Measurements from ENCODE around the gene RAB3B. TPM values are rescaled to one million over a fixed set of nuclear protein-coding genes. Genes with fewer than 3 reads are reported as not detected.
"Not testable (repeated sequence)": the region's sequence is repeated elsewhere in the genome, so short reads cannot be mapped to it uniquely, and the experiment has no call there.

Gene RAB3B, protein sequence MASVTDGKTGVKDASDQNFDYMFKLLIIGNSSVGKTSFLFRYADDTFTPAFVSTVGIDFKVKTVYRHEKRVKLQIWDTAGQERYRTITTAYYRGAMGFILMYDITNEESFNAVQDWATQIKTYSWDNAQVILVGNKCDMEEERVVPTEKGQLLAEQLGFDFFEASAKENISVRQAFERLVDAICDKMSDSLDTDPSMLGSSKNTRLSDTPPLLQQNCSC
- 2.1 and 4.0 TPM in 2 replicates for total RNA-seq

DNA sequence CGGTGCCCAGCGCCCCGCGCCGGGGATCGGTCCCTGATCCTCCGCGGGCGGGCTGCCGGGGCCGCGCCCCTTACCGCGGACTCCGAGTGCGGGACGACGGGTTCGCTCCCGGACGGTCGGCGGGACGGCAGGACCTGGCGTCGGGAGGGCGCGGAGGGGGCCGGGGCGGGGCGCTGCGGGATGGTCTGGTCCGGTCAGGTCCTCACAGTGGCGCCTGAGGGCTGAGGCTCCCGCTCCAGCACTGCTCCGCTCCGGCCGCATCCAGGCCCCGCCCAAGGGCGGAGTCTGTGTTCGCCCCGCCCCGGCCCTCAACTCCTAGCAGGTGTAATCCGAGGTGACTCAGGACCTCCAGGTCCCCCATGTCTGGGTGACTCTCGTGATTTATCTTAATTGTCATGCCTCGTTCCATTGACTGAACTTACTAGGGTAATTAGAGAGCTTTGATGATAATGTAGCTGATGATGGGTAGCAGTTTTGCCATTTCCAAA, at the start of gene RAB3B:
Gene RAB3B (minus strand): TSS at position 223 of the 488 bp plus-strand sequence. CDS start 13,583 bp downstream, outside the sequence.
- peak; percentile 7 to 74 for DNase-seq (ENCODE audit: low read depth in 2 of 2)

DNA sequence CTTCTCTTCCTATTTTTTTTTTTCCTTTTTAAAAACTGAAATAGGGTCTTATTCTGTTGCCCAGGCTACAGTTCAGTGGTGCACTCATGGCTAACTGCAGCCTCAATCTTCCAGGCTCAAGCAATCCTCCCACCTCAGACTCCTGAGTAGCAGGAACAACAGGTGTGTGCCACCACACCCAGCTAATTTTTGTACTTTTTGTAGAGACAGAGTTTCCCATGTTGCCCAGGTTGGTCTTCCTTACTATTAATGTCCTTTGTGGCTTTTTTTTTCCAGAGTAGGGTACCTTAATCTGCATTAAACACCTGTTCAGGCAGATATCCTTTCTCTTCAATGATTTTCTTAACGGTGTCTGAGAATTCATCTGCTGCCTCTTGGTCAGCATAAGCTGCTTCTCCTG, 47.4 kb upstream of the RAB3B start:
- no peak for DNase-seq (ENCODE audit: low read depth in 2 of 2)

DNA sequence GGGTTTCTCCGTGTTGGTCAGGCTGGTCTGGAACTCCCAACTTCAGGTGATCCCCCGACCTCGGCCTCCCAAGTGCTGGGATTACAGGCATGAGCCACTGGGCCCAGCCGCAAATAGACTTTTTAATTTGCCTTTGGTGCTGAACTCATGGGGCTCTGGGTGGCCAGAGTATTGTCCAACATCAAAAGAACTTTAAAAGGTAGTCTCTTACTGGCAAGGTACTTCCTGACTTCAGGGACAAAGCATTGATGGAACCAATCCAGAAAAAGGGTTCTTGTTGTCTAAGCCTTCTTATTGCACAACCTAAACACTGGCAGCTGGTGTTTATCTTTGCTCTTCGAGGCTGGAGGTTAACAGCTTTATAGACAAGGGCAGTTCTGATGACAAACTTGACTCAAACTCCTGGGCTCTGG, 46.9 kb upstream of the RAB3B start:
- DNase-seq (ENCODE audit: low read depth in 2 of 2), result no peak

DNA sequence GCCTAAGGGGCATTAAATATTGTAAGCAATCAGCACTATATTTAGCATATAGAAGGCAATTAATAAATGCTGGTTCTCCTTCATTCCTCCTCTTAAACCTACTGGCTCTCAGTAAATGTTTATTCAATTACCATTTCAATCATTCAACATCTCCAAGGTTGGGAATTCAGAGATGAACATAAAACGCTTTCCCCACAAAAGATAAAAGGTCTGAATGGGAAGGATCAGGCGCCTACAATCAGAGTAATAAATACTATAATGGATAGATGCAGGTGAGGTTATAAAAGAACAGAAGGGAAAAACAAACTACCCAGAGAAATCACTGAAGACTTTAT, 43.5 kb upstream of the RAB3B start:
- no peak for DNase-seq (ENCODE audit: low read depth in 2 of 2)

DNA sequence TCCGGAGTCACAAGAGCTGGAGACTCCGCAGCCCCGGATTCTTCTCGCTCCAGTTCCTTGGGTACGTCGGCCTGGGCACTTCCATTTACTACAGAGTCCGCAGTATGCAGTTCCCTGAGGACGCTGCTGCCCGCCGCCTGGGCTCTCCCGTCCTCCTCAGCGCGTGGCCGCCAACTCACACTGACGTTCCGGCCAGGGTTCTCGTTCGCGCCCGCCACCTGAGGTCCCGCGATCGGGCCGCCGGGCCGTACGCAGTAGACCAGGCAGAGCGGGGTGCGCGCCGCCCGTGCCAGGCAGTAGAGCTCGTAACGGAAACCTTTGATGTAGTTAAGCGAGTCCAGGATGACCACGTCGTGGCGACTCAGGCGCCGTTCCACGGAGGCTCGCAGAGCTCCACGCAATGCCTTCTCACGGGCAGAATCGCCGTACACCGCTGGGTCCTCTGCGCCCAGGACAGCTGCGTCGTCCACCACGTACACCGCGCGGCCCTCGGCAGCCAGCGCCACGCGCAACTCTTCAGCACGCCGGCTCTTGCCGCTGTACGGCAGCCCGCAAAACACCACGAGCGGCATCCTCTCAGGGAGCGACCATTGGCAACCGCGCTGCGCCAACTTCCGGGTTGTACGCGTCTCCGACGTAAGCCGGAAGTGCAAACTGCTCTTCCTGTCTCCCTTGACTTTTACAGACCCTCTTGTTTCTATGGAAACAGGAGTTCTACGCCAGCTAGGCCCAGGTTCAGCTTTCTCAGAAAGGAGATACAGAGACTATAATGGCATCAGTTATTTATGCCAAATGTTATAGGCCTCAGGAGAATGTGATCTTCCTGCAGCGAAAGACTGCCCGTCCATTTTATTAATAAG, 42.9 kb upstream of the RAB3B start, which contains the start of gene KTI12:
Gene KTI12 (minus strand): TSS at position 621 of the 860 bp plus-strand sequence. CDS start 49 bp downstream, at position 572.
- DNase-seq (ENCODE audit: low read depth in 2 of 2), result peak; percentile 93

DNA sequence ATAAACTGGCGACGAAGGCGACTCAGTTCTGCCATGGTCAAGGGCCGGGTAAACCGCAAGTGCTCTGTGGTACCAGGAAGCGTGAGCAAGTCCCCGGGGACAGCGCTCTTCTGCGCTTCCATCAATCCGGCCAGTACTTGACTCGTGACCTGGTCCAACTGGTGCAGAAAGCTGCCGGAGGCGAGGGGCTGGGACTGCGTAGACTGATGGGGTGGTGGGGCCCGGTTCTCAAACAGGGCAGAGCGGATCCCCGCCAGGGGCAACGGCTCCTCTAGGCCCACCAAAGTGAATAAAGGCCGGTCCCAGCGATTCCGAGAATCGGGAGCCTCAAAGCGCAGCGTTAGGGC, 42.3 kb upstream of the RAB3B start:
- peak in 1 of 2 donors; percentile 70 for DNase-seq (ENCODE audit: low read depth in 2 of 2)

DNA sequence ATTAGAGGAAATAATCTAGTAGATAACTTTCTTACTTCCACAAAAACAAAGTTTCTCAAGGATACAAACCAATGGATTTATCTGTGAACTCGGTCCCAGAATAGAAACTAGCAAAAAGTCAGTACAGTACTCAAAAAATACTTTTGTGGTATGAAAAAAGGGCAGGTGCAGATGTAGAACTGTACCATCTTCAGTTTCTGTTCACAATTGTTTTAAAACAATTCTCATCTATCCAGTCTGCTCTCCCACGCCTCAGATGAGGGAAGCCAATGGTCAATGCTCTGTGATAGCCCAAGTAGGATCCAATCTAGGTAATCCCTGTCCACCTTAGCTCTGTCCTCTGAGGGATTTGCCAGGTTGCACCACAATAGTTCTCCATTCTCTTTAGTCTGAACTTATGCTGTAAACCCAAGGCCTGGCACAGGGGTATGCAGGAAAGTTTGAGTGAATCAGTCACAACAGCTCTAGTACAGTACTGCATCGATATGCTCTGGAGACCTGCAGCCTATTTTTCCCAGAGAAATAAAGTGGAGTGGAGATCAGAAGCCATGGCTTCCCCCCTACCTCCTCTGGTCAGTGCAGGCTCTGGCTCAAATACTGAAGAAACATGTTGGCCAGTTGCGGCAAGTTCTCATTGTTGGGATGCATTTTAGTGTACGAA, 41.8 kb upstream of the RAB3B start:
- no peak for DNase-seq (ENCODE audit: low read depth in 2 of 2)

DNA sequence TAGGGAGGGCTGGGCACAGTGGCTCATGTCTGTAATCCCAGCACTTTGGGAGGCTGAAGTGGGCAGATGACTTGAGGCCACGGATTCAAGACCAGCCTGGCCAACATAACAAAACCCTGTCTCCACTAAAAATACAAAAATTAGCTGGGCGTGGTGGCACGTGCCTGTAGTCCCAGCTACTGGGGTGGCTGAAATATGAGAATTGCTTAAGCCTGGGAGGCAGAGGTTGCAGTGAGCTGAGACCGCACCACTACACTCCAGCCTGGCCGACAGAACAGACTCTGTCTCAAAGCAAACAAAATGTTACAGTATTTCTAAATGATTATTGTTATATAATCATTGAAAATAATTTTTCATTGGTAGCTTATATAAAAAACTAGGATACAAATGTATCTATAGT, 38.3 kb upstream of the RAB3B start:
- not testable (repeated sequence) for DNase-seq (ENCODE audit: low read depth in 2 of 2)

DNA sequence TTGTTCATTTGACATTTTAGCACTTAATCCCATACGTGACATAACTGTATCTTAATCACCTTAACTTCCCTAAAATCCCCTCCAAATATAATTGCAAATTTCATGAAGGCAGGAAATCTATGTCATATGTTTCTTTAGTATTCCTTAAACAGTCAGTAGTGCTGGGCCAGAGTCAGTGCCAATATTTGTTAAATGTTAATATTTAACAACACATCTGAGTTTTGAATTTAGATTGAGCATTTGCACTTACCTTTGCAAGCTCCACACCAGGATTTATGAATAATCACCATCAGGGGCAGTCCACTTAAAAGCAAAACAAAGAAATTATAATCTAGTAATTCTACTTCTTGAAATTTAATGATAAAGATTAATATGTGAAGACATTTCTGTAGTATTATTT, 37.8 kb upstream of the RAB3B start:
- DNase-seq (ENCODE audit: low read depth in 2 of 2), result no peak

DNA sequence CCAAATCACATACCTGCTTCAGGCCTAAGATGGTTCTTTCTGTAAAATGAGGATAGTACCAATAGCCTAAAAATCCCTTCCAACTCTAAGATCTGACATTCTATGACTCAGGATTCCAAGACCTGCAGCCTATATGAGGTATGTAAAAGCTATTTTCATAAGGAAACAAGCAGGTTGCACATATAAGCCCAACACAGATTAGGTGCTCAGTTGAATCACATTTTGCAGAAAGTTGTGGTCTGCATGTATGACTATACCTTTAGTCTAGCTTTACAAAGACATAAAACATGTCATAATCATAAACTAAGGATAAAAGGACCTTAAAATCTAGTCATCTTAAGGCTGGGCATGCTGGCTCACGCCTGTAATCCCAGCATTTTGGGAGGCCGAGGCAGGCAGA, 35.8 kb upstream of the RAB3B start:
- DNase-seq (ENCODE audit: low read depth in 2 of 2), result no peak

DNA sequence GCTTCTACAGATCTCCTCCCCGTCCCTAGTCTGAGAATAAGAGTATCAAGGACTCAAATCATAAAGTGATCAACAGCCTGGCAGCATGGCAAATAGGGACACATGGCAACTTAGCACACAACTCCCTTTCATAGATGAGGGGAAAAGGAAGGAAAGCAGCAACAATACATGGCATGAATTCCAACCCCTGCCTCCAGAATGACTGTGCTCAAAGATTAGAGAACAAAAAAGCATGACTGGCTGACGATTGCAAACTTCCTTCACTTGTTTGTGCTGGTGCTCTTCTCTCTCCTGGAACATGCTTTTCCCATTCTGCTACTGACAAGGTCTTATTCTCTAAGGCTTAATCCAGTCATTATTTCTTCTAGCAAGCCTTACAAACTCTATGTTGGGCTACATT, 31.6 kb upstream of the RAB3B start:
- peak; percentile 67 to 83 for DNase-seq (ENCODE audit: low read depth in 2 of 2)

DNA sequence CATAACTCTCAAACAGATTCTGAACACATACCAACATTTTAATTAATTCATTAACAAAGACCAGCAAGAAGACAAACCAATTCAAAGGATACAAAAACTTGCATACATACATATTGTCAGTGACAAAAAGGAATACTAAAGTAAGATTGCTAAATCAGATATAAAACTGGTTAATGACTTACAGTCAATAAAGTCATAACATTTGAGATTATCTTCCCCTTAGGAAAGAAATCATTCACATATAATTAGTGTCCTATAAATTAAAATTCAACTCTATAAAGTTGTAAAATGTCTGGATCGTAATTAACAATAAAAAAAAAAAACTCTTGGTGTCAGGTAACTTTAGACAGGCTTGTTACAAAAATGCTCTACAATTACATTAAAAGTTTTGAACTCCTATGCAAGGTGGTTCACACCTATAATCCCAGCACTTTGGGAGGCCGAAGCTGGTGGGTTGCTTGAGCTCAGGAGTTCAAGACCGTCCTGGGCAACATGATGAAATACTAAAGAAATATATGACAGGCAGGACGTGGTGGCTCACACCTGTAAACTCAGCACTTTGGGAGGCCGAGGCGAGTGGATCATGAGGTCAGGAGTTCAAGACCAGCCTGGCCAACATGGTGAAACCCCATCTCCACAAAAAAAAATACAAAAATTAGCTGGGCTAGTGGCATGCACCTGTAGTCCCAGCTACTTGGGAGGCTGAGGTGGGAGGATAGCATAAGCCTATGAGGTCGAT, 17.7 kb upstream of the RAB3B start:
- no peak for DNase-seq (ENCODE audit: low read depth in 2 of 2)

DNA sequence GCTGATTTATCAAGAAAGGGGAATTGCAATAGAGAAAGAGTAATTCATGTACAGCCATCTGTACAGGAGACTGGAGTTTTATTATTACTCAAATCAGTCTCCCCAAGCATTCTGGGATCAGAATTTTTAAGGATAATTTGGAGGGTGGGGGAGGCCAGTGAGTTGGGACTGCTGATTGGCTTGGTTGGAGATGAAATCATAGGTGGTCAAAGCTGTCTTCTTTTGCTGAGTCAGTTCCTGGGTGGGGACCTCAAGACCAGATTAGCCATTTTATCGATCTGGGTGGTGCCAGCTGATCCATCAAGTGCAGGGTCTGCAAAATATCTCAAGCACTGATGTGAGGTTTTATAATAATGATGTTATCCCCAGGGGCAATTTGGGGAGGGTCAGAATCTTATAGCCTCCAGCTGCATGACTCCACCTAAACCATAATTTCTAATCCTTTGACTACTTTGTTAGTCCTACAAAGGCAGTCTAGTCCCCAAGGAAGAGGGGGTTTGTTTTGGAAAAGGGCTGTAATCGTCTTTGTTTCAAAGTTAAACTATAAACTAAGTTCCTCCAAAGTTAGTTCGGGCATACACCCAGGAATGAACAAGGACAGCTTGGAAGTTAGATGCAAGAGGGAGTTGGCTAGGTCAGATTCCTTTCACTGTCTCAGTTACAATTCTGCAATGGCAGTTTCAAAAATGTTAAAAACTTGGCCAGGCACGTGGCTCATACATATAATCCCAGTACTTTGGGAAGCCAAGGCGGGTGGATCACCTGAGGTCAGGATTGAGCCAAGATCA, 16.9 kb upstream of the RAB3B start:
- DNase-seq (ENCODE audit: low read depth in 2 of 2), result no peak

DNA sequence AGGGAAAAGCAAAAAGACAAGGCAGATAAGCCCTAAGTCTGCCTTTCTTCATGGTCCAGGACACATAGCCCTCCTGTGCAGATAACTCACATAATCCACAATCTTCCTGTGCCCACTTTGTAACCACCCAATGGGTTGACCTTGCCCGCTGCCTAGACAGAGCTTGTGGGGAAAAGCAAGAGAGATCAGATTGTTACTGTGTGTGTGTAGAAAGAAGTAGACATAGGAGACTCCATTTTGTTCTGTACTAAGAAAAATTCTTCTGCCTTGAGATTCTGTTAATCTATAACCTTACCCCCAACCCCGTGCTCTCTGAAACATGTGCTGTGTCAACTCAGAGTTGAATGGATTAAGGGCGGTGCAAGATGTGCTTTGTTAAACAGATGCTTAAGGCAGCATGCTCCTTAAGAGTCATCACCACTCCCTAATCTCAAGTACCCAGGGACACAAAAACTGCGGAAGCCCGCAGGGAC, 15.6 kb upstream of the RAB3B start:
- DNase-seq (ENCODE audit: low read depth in 2 of 2), result not testable (repeated sequence)

DNA sequence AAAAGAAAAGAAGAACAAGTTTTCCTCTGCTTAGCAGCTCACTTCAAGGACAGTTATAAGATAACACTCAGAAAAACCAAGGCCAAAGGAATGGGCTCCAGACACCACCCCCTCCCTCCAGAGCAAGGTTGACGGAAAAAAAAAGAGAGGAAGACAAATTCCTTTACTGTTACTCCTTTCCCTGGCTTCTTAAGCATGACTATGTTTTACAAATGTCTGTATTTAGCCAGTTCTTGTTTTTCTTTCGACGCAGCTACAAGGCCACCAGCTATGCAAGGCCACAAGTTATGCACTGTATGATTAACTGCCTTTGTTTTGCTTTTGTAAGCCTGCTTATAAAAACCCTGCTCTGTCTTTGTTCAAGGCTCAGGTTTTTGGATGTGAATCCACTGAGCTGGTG, 15.0 kb upstream of the RAB3B start:
- DNase-seq (ENCODE audit: low read depth in 2 of 2), result not testable (repeated sequence)

DNA sequence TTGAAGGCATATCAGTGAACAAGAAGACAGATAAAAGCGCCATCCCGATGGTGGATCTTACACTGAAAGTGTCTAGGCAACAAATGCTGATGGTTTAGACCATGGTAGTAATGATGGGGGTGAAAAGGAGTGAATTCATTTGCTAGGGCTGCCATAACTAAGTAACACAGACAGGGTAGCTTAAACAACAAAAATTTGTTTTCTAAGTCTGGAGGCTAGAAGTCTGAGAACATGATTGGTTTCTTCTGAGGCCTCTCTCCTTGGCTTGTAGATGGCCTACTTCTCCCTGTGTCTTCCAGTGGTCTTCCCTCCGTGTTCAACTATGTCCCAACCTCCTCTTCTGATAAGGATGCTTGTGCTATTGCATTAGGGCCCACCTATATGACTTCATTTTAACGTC, 13.4 kb upstream of the RAB3B start:
- no peak for DNase-seq (ENCODE audit: low read depth in 2 of 2)

DNA sequence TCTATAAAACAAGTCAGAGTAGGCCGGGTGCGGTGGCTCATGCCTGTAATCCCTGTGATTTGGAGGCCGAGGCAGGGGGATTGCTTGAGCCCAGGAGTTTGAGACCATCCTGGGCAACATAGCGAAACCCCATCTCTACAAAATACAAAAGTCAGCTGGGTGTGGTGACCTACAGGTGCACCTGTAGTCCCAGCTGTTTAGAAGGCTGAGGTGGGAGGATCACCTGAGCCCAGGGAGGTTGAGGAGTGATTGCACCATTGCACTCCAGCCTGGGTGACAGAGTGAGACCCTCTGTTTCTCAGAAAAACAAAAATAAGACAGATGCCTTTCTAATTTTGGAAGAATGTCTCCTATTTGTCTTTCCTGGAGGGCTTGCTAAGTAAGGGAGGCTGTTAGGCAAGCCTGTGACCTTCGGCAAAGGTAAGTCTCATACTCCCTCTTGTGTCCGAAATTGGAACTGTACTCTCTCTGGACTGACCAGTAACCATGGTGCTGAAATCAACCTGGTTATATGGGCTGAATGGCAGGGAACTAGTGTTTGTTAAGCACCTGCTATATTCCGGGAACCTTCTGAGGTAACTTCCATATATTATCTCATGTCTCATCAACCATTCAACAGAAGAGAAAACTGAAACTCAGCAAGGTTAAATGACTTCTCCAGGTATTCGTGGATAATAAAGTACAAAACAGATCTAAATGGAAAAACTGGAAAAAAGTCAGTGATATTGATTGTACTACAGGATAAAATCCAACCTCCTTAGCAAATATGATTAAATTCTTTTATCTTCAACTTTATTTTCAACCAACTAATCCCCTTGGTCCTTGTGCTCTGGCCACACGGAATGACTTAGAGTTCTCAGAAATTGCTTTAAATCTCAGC, 11.8 kb upstream of the RAB3B start:
- DNase-seq (ENCODE audit: low read depth in 2 of 2), result peak; percentile 87 to 92

DNA sequence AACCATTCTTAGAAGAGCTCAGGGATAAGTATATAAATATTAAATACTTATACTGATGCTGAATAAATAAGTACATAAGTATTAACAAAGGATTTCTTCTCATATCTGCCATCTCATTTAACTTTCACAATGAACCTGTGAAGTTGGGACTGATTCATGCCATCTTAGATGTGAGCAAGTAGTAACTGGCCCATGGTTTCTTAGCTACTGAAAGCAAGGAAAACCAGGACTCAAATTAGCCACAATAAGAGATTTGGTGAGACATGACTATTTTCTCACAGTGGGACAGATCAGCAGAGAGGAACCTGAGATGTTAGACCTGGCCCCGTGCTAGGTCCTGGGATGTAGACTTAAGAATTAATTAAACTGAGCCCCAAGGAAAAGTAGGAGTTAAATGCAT, 8.2 kb upstream of the RAB3B start:
- no peak for DNase-seq (ENCODE audit: low read depth in 2 of 2)

DNA sequence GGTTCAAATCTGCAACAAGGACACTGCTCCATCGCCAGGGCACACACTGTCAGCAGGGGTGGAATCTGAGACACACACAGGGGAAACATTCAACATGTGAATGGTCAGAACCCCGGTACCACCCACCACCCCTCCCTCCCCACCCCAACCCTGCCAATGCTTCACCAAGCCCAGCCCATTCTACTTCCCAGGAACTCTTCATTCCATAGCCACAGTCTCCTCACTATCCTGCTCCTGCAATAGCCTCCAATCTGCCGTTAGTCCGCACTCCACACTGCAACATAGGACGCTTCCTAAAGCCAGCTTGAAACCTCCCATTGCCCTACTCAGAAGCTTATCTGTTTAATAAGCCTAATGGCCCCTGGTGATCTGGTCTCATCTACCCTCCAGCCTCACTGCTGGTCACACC, 7.5 kb upstream of the RAB3B start:
- no peak for DNase-seq (ENCODE audit: low read depth in 2 of 2)
